Astrocyte (in vitro differentiated cells and primary cell): Measurements from ENCODE around the gene CCDC191. TPM values are rescaled to one million over a fixed set of nuclear protein-coding genes. Genes with fewer than 3 reads are reported as not detected.

Source experiments
- DNase-seq: peaks from one replicate; pipeline ENCODE4 v3.0.0-alpha.2; 2010; ENCODE audit warnings: low read depth
- FAIRE-seq: peaks from 2 replicates; lab custom pipeline; 2011; peaks lifted over from hg19 to GRCh38; lab: Jason Lieb, UNC
- H2AFZ ChIP-seq: 2 replicates; pipeline ENCODE4 v1.6.0; 2012; ENCODE audit warnings: low read depth, low read length, inconsistent platforms
- H3K27ac ChIP-seq: 2 replicates; pipeline ENCODE4 v1.5.1; 2011; ENCODE audit warnings: low read depth, low read length, inconsistent platforms
- H3K27me3 ChIP-seq: 2 replicates; pipeline ENCODE4 v1.6.0; 2011; ENCODE audit warnings: low read length, inconsistent platforms; ENCODE audit not compliant: insufficient read depth
- H3K36me3 ChIP-seq: 2 replicates; pipeline ENCODE4 v1.5.1; 2011; ENCODE audit warnings: low read length, inconsistent platforms; ENCODE audit not compliant: insufficient read depth
- H3K4me1 ChIP-seq: 2 replicates; pipeline ENCODE4 v1.5.1; 2011; ENCODE audit warnings: low read length, inconsistent platforms; ENCODE audit not compliant: insufficient read depth
- H3K4me2 ChIP-seq: 2 replicates; pipeline ENCODE4 v1.6.0; 2012; ENCODE audit warnings: low read length, inconsistent platforms
- H3K4me3 ChIP-seq: 2 replicates; pipeline ENCODE4 v1.5.1; 2011; ENCODE audit warnings: low read depth, mild to moderate bottlenecking, low read length, inconsistent platforms; ENCODE audit not compliant: insufficient read depth
- H3K79me2 ChIP-seq: 2 replicates; pipeline ENCODE4 v1.6.0; 2012; ENCODE audit warnings: mild to moderate bottlenecking, low read length, inconsistent platforms; ENCODE audit not compliant: insufficient read depth
- H3K9ac ChIP-seq: 2 replicates; pipeline ENCODE4 v1.6.0; 2012; ENCODE audit warnings: mild to moderate bottlenecking, low read length, inconsistent platforms
- H3K9me3 ChIP-seq: 2 replicates; pipeline ENCODE4 v1.5.1; 2012; ENCODE audit warnings: low read depth, mild to moderate bottlenecking, low read length, inconsistent platforms; ENCODE audit not compliant: insufficient read depth
- H4K20me1 ChIP-seq: 2 replicates; pipeline ENCODE4 v1.6.0; 2012; ENCODE audit warnings: low read length, inconsistent platforms; ENCODE audit not compliant: insufficient read depth
- H3K27ac Mint-ChIP-seq: one replicate; pipeline ENCODE4 v1.8.0; 2021; ENCODE audit warnings: mild to moderate bottlenecking, mixed read lengths; ENCODE audit not compliant: unreplicated experiment
- H3K27me3 Mint-ChIP-seq: one replicate; pipeline ENCODE4 v1.8.0; 2021; ENCODE audit warnings: low read depth, mixed read lengths; ENCODE audit not compliant: unreplicated experiment
- H3K36me3 Mint-ChIP-seq: one replicate; pipeline ENCODE4 v1.8.0; 2021; ENCODE audit warnings: low read depth, mixed read lengths; ENCODE audit not compliant: unreplicated experiment
- H3K4me1 Mint-ChIP-seq: one replicate; pipeline ENCODE4 v1.8.0; 2021; ENCODE audit warnings: low read depth, mixed read lengths; ENCODE audit not compliant: unreplicated experiment
- H3K4me3 Mint-ChIP-seq: one replicate; pipeline ENCODE4 v1.8.0; 2021; ENCODE audit warnings: mild to moderate bottlenecking, moderate library complexity, mixed read lengths; ENCODE audit not compliant: unreplicated experiment
- H3K9me3 Mint-ChIP-seq: one replicate; pipeline ENCODE4 v1.8.0; 2021; ENCODE audit warnings: mild to moderate bottlenecking, mixed read lengths; ENCODE audit not compliant: unreplicated experiment
- CTCF ChIP-seq: IDR thresholded peaks from 2 replicates; pipeline ENCODE4 v1.5.1; 2011; ENCODE audit warnings: low read depth, mild to moderate bottlenecking, inconsistent platforms, low read length, moderate library complexity; ENCODE audit not compliant: insufficient read depth
- EZH2 ChIP-seq: IDR thresholded peaks from 2 replicates; pipeline ENCODE4 v1.6.1; 2012; ENCODE audit warnings: mild to moderate bottlenecking, low read length, inconsistent platforms; ENCODE audit not compliant: insufficient read depth
- total RNA-seq: library from RNA; stranded (reverse); gene quantifications from 2 replicates; pipeline ENCODE4 v1.2.1, GENCODE V29; 2021

Gene CCDC191
- total RNA-seq, 1 donor from 2014 or later = 2.5 TPM

GRCh38 chr3:113983544-113983943 is 72.8 kb downstream of the CCDC191 start:
- Mint-ChIP-seq H3K27me3 (no peaks in the 10 kb centered on the region), H3K4me1 (no peaks in the 10 kb centered on the region), H3K27ac (no peak overlapping the region), H3K4me3 (no peak overlapping the region), H3K9me3 (peaks cover 5% of the 10 kb centered on the region), H3K36me3 (peaks cover 13% of the 10 kb centered on the region)
- no peak overlapping the region for H3K27ac ChIP-seq
- DNase-seq (no peak), FAIRE-seq (no peak)
- H3K9ac ChIP-seq = no peak overlapping the region
- H3K9me3 ChIP-seq = no peaks in the 10 kb centered on the region
- H3K4me2 ChIP-seq = no peak overlapping the region
- no peak overlapping the region for H2AFZ ChIP-seq
- H3K79me2 ChIP-seq = no peaks in the 10 kb centered on the region
- H3K4me1 ChIP-seq = no peaks in the 10 kb centered on the region
- no peaks in the 10 kb centered on the region for H3K36me3 ChIP-seq
- H3K27me3 ChIP-seq = no peaks in the 10 kb centered on the region
- TF ChIP-seq EZH2 = no peak
- no peak for TF ChIP-seq CTCF
- H3K4me3 ChIP-seq = no peak overlapping the region
- no peaks in the 10 kb centered on the region for H4K20me1 ChIP-seq

DNA sequence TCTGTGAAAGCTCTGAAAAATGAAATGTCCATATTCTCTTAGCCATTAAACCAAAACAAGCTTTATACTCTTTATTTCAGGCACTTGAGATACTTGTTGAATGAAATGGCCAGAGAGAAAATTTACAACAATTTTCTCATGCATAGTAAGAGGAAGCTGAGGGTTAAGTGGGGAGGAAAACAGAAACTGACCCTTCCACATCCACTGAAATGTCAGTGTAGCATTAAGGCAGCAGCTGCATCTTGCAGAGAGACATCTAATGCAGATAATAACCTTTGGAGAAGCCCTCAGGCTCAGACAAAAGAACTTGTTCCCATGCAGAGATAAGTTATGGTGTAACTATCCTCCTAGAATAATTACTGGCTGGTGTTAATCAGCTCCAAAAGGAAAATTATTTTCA is 74.5 kb downstream of the CCDC191 start:
- Mint-ChIP-seq H3K9me3 (peaks cover 5% of the 10 kb centered on the region), H3K27ac (no peak overlapping the region), H3K36me3 (peaks cover 10% of the 10 kb centered on the region), H3K4me3 (no peak overlapping the region), H3K27me3 (no peaks in the 10 kb centered on the region), H3K4me1 (no peaks in the 10 kb centered on the region)
- no peaks in the 10 kb centered on the region for H3K36me3 ChIP-seq
- no peaks in the 10 kb centered on the region for H3K27me3 ChIP-seq
- H3K27ac ChIP-seq = no peak overlapping the region
- FAIRE-seq (no peak), DNase-seq (no peak)
- H3K9ac ChIP-seq = no peak overlapping the region
- H3K4me2 ChIP-seq = no peak overlapping the region
- H2AFZ ChIP-seq = no peak overlapping the region
- no peaks in the 10 kb centered on the region for H4K20me1 ChIP-seq
- H3K79me2 ChIP-seq = no peaks in the 10 kb centered on the region
- no peaks in the 10 kb centered on the region for H3K4me1 ChIP-seq
- no peak overlapping the region for H3K4me3 ChIP-seq
- no peak for TF ChIP-seq EZH2
- TF ChIP-seq CTCF = no peak
- no peaks in the 10 kb centered on the region for H3K9me3 ChIP-seq

DNA sequence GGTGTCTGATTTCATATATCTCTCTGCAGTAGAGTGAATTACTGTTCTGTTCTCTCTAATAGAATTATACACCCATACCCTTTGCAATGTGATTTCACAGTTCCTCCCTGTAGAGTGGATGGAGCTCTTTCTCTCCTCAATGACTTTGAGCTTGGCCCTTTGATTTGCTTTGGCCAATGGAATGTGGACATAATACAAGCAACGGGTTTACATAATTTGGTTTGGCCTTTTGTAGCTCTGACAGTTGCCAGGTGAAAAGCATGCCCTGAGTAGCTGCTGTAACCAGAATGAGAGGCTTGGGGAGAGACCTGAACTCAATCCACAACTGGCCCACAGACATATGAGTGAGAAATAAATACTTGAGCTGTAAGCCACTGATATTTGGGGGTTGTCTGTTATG is 76.4 kb downstream of the CCDC191 start:
- H3K9me3 ChIP-seq = no peaks in the 10 kb centered on the region
- H3K4me2 ChIP-seq = no peak overlapping the region
- no peaks in the 10 kb centered on the region for H4K20me1 ChIP-seq
- TF ChIP-seq EZH2 (no peak), CTCF (no peak)
- no peaks in the 10 kb centered on the region for H3K79me2 ChIP-seq
- H3K27me3 ChIP-seq = no peaks in the 10 kb centered on the region
- DNase-seq (no peak), FAIRE-seq (no peak)
- Mint-ChIP-seq H3K27me3 (no peaks in the 10 kb centered on the region), H3K36me3 (peaks cover 9% of the 10 kb centered on the region), H3K4me3 (no peak overlapping the region), H3K9me3 (peaks cover 2% of the 10 kb centered on the region), H3K4me1 (no peaks in the 10 kb centered on the region), H3K27ac (no peak overlapping the region)
- no peaks in the 10 kb centered on the region for H3K36me3 ChIP-seq
- no peak overlapping the region for H3K9ac ChIP-seq
- H2AFZ ChIP-seq = no peak overlapping the region
- no peak overlapping the region for H3K27ac ChIP-seq
- H3K4me1 ChIP-seq = no peaks in the 10 kb centered on the region
- H3K4me3 ChIP-seq = no peak overlapping the region
